HK-2 (cell line): ENCODE data around the gene ZNF391.
"Not testable (repeated sequence)": the region's sequence is repeated elsewhere in the genome, so short reads cannot be mapped to it uniquely, and the experiment has no call there.

Experiments used
- DNase-seq: peaks from one replicate; pipeline ENCODE4 v3.0.0-alpha.2; 2018; ENCODE audit not compliant: unreplicated experiment

Gene ZNF391

GRCh38 chr6:27388293-27389197 lies at the start of gene ZNF391:
TSS of gene ZNF391 (plus strand) at chr6:27388759. CDS start at chr6:27400371, 11,612 bp downstream.
- peak; percentile 69 for DNase-seq

DNA sequence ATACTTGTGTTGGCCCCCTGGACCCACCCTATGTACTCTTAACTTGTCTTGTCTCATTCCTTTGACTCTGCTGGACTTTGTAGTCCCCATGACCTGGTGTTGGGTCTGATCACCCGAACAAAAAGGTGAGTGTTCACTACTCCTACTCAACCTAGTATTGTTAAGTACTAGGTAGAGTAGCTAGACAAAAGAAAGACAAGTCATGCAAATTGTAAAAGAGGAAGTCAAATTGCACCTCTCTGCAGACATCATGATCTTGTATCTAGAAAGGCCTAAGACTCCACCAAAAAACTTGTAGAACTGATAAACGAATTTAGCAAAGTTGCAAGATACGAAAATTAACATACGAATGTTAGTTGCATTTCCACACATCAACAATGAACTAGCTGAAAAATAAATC lies 35.7 kb upstream of the ZNF391 start:
- no peak for DNase-seq

DNA sequence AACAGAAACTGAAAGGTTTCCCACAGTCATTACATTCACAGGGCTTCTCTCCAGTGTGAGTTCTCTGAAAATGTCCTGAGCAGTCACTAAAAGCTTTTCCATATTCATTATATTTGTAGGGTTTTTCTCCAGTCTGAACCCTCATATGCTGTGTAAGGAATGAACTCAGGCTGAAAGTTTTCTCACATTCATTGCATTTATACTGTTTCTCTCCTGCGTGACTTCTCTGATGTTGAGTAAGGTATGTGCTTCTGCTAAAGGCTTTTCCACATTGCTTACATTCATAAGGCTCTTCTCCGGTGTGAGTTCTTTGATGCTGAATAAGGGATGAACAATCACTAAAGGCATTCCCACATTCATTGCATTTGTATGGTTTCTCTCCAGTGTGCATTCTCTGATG lies 29.8 kb upstream of the ZNF391 start:
- DNase-seq = no peak

DNA sequence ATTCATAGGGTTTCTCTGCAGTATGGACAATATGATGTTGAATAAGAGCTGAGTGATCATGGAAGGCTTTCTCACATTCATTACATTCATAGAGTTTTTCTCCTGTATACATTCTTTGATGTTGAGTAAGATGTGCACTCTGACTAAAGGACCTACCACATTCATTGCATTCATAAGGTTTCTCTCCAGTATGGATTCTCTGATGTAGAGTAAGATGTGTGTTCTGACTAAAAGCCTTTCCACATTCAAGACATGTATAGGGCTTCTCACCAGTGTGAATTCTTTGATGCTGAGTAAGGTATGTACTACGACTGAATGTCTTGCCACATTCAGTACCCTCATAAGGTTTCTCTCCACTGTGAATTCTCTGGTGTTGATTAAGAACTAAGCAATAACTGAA lies 29.3 kb upstream of the ZNF391 start:
- no peak for DNase-seq

DNA sequence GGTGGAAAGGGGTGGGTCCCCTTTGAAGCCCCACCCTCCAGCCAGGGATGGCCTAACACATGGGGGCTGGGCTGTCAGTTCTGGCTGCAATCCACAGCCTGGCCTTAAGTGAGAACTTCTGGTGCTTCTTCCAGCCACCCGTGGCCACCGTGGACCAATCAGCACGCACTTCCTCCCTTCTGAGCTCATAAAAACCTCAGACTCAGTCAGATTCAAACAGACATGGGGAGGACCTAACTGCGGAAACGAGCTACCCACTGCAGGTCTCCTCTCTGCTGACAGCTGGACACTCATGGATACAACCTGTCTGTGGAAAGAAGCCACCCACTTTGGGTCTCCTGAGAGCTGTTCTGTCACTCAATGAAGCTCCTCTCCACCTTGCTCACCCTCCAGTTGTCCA lies 20.4 kb upstream of the ZNF391 start:
- no peak for DNase-seq

DNA sequence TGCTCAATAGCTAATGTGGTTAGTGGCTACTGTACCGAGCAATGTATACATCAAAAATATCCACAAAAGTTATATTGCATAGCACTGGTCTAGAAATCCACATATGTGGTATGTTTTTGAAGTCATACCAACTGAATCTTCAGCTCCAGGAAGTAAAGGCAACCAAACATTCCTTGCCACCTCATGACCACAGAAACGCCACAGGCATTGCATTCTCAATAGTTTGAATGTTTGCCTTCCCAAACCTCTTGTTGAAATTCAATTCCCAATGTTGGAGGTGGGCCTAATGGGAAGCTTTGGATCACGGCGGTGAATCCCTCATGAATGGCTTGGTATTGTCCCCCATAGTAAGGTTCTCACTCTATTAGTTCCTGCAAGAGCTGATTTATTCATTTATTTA lies 18.2 kb upstream of the ZNF391 start:
- no peak for DNase-seq

- no peak for DNase-seq
These were observed 13.5 kb upstream of the ZNF391 start for GRCh38 chr6:27374824-27375612.

DNA sequence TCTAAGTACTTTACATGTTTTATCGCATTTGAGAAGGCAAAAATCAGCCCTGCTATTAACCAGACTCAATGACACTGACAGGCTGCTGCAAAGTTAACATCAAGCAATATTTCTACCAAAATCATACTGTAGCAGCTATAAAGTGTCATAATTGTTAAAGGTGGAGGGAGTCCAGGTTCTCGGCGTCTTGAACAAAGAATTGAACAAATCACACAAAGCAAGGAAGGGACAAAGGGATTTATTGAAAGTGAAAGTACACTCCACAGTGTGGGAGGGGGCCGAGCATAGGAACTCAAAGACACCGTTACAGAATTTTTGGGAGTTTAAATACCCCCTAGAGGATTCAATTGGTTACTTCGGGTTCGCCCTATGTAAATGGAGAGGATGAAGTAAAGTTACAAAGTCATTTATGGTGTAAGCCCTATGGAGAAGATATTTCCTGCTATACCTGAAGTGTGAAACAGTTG lies 12.9 kb upstream of the ZNF391 start:
- no peak for DNase-seq

DNA sequence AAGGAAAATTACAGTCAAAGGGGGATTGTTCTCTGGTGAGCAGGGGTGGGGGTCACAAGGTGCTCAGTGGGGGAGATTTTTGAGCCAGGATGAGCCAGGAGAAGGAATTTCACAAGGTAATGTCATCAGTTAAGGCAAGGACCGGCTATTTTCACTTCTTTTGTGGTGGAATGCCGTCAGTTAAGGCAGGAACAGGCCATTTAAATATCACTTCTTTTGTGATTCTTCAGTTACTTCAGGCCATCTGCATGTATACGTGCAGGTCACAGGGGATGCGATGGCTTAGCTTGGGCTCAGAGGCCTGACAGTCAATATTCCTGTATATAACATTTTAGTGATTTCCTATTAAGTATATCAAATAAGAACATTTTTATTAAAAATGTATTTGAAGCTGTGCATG lies 10.2 kb upstream of the ZNF391 start:
- DNase-seq = not testable (repeated sequence)

GRCh38 chr6:27381001-27381400 lies 7.6 kb upstream of the ZNF391 start:
- not testable (repeated sequence) for DNase-seq

DNA sequence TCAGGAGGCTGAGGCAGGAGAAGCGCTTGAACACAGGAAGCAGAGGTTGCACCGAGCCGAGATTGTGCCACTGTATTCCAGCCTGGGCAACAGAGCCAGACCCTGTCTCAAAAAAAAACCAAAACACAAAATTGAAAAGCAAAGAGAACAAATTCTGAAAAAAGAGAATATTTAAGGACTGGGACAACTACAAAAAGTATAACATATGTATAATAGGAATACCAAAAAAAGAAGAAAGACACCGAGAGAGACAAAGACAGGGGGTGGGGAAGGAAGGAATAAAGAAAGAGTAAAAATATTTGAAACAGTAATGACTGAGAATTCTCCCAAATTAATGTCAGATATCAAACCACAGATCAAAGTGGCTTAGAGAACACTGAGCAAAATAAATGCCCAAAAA lies 5.5 kb upstream of the ZNF391 start:
- DNase-seq = no peak

DNA sequence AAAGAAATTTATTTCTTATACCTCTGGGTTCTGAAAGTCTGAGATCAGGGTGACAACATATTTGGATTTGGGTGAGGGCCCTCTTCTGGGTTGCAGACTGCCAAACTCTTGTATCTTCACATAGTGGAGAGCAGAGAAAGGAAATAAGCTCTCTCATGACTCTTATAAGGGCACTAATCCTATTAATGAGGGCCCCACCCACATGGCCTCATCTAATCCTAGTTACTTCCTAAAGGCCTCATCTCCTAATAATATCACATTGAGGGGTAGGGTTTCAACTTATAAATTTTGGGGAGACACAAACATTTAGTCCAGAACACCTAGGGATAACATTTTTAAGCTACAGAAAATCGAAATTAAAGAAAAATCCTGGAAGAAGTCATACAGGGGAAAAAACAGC lies 5.1 kb upstream of the ZNF391 start:
- DNase-seq = no peak

GRCh38 chr6:27392623-27393022 lies 4.1 kb downstream of the ZNF391 start:
- no peak for DNase-seq

DNA sequence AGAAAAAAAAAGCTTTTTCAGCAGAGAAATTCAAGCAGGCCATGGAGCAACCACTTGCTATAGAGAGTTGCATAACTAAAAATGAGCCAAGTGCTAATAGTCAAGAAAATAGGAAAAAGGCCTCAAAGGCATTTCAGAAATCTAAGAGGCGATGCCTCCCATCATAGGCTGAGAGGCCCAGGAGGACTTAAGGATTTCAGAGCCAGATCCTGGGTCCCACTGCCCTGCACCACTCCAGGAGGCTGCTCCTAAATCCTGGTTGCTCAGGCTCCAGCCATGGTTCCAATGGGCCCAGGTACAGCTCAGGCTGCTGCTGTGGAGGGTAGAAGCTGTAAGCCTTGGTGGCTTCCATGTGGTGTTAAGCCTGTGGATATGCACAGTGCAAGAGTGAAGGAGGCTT lies 5.5 kb downstream of the ZNF391 start:
- DNase-seq = no peak

- DNase-seq = no peak
These were observed 12.5 kb downstream of the ZNF391 start for GRCh38 chr6:27400877-27401642.

DNA sequence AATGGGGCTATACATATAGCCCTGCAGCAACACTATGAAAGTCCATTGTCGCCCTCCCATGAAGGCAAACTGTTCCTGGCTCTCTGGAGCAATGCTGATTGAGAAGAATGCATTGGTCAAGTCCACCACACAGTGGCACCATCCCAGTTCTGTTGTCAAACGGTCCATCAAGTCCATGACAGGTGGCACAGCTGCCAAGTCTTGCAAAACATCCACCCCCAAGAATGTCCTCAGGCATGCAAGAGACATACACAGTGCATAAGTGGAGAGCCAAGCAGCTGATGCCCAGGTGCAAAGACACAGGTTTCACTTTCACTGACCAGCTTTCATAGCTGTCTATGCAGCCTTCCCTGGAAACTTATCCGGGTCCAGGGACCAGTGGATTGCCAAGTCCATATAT lies 17.5 kb downstream of the ZNF391 start:
- DNase-seq = no peak

DNA sequence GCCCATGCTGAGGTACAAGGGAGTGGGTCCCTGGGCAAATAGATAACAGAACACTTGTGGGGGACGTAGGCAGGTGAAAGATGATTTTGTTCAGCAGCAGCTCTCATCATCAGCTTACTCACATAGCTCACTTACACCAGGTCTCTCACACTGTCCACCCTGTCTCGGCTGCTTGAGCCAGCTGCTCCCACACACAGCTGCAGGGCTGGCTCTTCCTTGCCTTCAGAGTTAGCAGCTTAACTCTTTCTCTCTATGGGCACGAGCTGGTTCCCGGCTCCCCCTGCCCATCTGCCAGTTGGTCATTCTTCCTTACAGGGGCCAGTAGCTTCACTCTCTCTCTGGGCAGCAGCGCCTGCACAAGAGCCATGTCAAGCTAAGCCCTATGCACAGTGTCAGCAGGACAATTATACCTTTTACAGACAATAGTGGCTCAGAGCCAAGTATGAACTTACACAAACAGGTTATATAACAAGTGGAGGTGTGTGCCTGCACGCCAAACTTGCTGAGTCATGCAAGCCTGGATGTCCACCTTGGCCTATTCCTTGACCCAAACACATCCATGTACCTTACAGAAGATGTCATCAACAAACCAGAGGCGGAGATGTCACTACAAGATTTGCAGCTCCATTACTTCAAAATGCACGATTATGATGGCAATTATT lies 18.7 kb downstream of the ZNF391 start:
- DNase-seq = no peak

DNA sequence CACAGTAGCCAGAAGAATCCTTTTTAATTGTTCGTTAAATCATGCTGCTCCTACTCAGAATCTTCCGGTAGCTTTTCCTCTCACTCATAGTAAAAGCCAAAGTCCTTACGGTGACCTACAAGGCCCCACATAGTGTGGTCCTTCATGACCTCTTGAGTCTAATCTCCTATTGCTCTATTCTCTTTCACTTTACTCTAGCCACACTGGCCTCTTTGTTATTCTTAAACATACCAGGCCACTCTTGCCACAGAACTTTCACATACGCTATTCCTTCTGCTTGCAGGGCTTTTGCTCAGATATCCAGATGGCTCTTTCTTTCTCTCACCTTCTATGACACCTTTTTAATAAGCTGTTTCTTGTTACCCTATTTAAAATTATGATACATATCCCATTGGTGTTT lies 25.7 kb downstream of the ZNF391 start:
- DNase-seq = no peak

DNA sequence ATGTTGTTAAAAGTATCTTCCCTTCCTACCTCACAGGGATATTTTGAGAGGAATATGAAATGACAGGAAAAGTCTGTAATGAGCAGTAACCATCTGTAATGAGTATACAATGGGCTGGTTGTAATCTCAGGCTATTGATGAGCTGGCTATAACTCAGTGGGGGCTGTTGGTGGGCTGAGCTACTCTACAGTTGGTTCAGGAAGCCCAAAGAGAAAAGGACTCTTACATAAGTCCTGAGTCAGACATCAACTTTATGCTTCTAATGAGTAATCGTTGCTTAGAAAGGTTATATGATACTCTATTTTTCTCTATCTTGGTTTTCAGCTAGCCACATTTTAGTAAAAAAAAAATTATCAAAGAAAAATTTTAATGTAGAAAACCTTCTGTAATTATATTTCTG lies 26.4 kb downstream of the ZNF391 start:
- DNase-seq = no peak

GRCh38 chr6:27415898-27416297 lies 27.3 kb downstream of the ZNF391 start:
- no peak for DNase-seq

DNA sequence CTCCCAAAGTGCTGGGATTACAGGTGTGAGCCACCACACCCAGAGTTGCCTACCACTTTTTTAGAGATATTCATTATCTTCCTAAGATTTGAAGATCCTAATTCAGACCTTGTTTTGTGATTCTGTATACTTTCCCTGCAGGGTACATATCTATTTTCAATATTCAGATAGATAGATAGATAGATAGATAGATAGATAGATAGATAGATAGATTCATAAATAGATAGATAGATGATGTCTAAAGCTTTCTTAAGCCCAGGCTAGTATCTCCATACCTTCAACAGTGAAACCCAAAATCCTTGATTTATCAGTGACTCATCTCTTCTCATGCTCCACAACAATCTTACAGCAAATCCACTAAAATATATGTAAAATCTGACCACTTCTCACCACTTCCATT lies 30.8 kb downstream of the ZNF391 start:
- no peak for DNase-seq
